IMR-90 (cell line): ENCODE measurements around the gene RHOT1.

Experiments
- BHLHE40 ChIP-seq: fragments of 150-350 bp; IDR thresholded peaks from 2 replicates; pipeline ENCODE4 v1.6.1; 2016; ENCODE audit warnings: mild to moderate bottlenecking, low read depth, low read length
- CTCF ChIP-seq: conservative IDR thresholded peaks from 2 replicates; pipeline ENCODE4 v1.5.1; 2012; ENCODE audit warnings: mild to moderate bottlenecking, low read depth, low read length, improper control_type of control experiment
- ELK1 ChIP-seq: fragments of 150-350 bp; IDR thresholded peaks from 2 replicates; pipeline ENCODE4 v1.6.1; 2016; ENCODE audit warnings: low read depth, mild to moderate bottlenecking, low read length, moderate library complexity, borderline replicate concordance
- FOS ChIP-seq: fragments of 150-350 bp; IDR thresholded peaks from 2 replicates; pipeline ENCODE4 v1.6.1; 2016; ENCODE audit warnings: low read depth, low read length
- MXI1 ChIP-seq: IDR thresholded peaks from 2 replicates; pipeline ENCODE4 v1.6.1; 2012; ENCODE audit warnings: low read depth, mild to moderate bottlenecking, low read length, moderate library complexity, borderline replicate concordance
- NFE2L2 ChIP-seq: fragments of 150-350 bp; IDR thresholded peaks from 2 replicates; pipeline ENCODE4 v1.6.1; 2016; ENCODE audit warnings: low read depth, mild to moderate bottlenecking, low read length
- POLR2A ChIP-seq: IDR thresholded peaks from 2 replicates; pipeline ENCODE4 v1.6.1; 2012; ENCODE audit warnings: mild to moderate bottlenecking, low read depth, low read length
- RFX5 ChIP-seq: IDR thresholded peaks from 2 replicates; pipeline ENCODE4 v1.8.0; 2012; ENCODE audit warnings: low read depth, mild to moderate bottlenecking, low read length, moderate library complexity
- SMC3 ChIP-seq: fragments of 150-350 bp; IDR thresholded peaks from 2 replicates; pipeline ENCODE4 v1.6.1; 2016; ENCODE audit warnings: low read depth, mild to moderate bottlenecking, antibody characterized with exemption, low read length, moderate library complexity

GRCh38 chr17:32265192-32265923, 123.1 kb downstream of the RHOT1 start, which contains the start of gene RHBDL3:
- TF ChIP-seq MXI1, result no peak
- no peak for TF ChIP-seq CTCF
- TF ChIP-seq RFX5, result no peak
- TF ChIP-seq POLR2A, result no peak
- TF ChIP-seq FOS, result no peak
- TF ChIP-seq BHLHE40, result no peak
- TF ChIP-seq NFE2L2, result no peak
- no peak for TF ChIP-seq ELK1
- no peak for TF ChIP-seq SMC3
